ENCODE results near the gene MEI1. TPM values are rescaled to one million over a fixed set of nuclear protein-coding genes. Genes with fewer than 3 reads are reported as not detected.
A peak's percentile ranks its signal among the peaks of the same experiment; 100 is the strongest.
"Not testable (repeated sequence)": the region's sequence is repeated elsewhere in the genome, so short reads cannot be mapped to it uniquely, and the experiment has no call there.

MEI1 gene
- total RNA-seq, 1 experiment from 2014 or later: 2.7 TPM

DNA sequence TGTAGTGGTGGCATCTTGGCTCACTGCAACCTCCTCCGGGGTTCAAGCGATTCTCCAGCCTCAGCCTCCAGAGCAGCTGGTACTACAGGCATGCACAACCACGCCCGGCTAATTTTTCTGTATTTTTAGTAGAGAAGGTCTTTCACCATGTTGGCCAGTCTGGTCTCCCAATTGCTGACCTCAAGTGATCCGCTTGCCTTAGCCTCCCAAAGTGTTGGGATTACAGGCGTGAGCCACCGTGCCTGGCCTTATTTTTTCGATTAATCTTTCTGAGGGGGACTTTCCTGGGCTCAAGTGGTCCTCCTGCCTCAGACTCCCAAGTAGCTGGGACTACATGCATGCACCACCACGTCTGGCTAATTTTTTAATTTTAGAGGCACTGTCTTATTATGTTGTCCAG, 16.3 kb upstream of the MEI1 start:
- no peak for DNase-seq (ENCODE audit: low spot score)

DNA sequence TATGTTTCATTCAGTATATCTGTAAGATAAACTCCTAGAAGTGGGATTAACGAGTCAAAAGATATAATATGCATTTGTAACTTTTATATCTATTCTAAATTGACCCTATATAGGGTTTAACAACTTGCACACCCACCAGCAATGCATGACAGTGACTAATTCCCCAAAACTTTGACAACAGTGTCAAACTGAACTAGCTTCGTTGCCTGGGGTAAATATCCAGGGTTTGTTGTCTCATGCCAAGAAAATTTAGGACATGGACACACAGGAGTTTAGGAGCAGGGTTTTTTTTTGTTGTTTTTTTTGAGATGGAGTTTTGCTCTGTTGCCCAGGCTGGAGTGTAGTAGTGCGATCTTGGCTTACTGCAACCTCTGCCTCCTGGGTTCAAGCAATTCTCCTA, 15.7 kb upstream of the MEI1 start:
- DNase-seq (ENCODE audit: low spot score): no peak

DNA sequence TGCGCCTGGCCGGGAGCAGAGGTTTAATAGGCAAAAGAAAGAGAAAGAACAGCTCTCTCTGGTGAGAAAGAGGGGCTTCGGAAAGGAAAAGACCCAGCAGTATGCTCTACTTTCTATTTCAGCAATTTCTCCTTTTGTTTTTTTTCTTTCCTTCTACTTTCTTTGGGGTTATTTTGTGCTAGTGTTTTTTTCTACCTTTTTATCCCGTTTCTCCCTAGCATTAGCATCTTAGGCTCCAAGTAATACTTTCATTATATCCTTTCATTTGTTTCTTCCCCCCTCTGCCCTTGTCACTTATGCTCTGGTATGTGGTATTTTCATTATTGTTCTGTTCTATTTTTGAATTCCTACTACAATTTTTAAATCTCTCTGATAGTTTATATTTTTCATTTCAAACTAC, 15.1 kb upstream of the MEI1 start:
- no peak for DNase-seq (ENCODE audit: low spot score)

DNA sequence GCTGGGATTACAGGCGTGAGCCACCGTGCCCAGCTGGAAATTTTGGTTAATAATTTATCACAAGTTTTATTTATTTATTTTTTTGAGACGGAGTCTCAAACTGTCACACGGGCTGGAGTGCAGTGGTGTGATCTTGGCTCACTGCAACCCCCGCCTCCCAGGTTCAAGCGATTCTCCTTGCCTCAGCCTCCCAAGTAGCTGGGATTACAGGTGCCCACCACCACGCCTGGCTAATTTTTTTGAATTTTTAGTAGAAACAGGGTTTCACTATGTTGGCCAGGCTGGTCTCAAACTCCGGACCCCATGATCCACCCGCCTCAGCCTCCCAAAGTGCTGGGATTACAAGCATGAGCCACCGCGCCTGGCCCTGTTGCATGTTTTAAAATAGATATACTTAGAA, 12.4 kb upstream of the MEI1 start:
- DNase-seq (ENCODE audit: low spot score): not testable (repeated sequence)

DNA sequence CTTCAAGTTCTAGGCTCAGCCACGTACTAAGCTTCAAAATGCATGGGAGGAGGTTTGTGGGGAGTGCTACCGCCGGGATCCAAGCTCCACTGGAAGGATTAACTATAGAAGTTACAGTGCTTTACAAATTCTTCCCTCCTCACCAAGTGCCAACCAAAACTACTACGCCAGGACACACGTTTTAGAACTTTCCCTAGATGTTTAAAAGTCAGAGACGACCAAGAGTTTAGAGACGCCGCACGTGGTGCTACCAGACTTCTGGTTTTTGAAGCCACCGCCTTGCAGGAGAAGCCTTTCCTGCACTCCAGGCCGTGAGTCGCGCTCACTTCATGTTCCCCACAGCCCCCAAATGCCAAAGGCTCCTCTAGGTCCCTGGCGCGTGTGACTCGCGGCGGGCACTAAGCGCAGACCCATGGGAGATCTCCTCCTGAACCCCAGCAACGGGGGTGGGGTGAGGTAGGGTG, 11.4 kb upstream of the MEI1 start:
- DNase-seq (ENCODE audit: low spot score): peak; percentile 10

DNA sequence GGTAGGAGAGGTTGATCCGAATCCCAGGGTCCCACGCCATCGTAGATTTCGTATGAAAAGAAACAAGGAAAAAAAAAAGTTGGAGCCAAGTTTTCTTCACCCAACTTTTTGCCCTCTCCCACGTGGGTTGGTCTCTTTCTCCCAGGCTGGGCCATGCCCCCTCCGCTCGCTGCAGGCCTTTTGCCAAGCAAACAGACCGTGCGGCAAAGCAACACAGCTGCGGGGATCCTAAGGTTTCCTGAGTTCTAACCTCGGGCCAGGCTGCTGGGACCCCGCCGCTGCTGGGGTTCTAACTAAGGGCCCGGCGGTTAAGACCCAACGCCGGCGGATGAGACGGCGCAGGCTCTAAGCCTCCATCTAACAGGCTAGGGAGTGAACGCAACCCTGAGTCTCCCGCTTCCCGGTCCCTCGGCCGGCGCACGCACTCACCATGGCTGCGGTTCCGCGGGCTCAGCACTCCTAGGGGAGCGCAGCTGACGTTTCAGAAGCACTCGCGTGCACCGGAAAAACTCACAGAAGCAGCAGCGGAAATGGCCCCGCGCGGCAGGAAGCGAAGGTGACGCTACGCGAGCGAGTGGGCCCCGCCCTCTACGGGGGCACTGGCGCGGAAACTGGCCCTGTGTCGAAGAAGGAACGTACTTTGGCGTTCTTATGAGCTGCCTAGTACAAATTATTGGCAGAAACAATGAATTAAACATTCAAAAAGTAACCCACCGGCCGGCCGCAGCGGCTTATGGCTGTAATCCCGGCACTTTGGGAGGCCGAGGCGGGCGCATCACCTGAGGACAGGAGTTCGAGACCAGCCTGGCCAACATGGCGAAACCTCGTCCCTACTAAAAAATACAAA, 10.7 kb upstream of the MEI1 start, which contains the start of gene SNU13:
TSS of gene SNU13 (minus strand) at position 503 of the 847 bp plus-strand sequence. CDS start at position 432, 71 bp downstream.
- DNase-seq (ENCODE audit: low spot score): peak; percentile 70

DNA sequence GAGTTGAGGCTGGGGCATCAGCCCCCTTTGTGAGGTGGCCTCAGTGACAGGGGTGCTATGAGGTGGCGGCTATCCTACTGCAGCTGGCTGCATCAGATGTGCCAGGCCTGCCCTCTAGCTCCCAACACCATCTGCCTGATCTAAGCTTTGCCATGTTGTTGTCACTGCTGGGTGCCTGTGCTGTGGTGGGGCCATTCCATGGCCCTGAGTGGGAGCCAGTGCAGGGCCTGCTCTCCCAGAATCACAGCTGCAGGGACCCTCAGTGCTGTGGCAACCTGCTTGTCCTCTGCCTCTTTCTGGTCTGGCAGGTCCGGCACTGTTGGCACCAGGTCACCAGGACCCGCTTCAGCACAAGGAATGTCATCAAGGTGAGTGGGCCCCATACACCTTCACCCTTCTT, 8.8 kb upstream of the MEI1 start:
- DNase-seq (ENCODE audit: low spot score): no peak

DNA sequence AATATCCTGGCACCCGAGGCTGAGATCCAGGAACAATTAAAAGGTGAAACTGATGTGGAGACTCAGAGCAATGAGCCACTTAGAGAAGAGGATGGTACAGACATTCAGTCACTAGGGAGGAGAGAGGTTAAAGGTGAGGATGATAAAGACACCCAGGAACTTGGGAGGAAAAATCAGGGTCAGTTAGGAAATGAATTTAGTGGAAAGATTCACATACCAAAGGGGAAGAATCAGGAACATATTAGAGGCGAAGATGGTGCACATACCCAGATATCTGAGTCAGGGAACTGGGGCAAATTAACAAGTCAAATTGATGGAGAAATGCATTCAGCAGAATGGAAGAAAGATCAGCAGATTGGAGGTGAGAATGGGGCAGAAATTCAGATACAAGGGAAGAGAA, 4.1 kb upstream of the MEI1 start:
- DNase-seq (ENCODE audit: low spot score): no peak

DNA sequence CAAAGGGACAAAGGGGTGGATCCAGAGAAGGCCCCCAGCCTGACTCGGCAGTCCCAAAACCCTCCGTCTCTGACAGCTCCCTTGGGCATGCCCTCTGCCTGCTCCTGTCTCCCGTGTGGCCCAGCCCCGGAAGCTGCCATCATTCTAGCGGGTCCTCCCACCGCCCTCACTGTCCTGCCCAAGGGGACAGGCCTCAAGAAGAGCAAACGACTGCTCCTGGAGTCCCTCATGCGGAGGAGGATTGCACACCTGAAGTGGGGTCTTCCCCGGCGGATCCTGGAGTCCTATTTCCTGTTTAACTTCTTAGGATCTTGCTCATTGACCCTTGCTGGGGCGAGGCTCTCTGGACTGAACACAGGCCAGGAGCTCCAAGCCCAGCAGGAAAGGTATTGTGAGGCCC, 2.6 kb upstream of the MEI1 start:
- no peak for DNase-seq (ENCODE audit: low spot score)

DNA sequence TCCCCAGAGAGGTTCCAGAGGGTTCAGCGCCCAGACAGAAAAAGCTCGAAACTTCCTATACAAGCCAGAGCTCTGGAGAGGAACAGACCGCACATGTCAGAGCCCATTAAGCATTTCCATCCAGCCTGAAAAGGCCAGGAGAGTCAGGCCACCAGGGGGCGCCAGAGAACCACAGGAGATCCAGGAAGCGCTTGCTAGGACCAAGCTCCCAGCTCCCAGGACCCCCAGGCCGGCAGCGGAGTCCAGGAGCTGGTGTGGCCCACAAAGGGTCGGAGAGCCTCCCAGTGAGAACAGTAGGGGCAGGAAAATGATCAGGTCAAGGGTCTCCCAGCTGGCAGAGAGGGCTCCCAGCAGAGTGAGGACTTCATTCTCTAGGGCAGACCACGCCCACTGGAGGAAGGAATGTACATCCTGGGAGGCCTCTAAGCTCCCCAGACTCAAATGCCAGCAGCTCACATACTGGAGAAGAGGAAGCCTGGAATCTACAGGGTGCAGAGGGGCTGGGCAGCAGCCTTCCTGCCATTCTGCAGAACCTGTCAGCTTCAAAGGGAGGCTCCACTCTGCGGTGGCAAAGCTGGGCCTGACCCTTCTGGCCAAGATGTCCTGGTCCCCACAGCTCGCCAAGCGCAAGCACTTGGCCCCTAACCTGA, 2.1 kb upstream of the MEI1 start:
- peak; percentile 73 for DNase-seq (ENCODE audit: low spot score)

DNA sequence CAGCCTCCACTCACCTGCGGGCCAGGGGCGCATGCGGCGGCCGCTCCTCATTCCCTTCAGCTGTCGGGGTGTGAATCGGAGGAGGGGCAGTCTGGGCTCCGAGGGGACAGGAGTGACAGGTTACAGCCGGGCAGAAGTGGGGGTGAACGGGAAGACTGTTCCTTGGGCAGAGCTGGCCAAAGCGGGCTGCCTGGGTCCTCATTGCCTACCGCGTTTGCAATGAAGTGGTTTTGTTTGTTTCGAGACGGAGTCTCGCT, 733 bp downstream of the MEI1 start:
- DNase-seq (ENCODE audit: low spot score): no peak

DNA sequence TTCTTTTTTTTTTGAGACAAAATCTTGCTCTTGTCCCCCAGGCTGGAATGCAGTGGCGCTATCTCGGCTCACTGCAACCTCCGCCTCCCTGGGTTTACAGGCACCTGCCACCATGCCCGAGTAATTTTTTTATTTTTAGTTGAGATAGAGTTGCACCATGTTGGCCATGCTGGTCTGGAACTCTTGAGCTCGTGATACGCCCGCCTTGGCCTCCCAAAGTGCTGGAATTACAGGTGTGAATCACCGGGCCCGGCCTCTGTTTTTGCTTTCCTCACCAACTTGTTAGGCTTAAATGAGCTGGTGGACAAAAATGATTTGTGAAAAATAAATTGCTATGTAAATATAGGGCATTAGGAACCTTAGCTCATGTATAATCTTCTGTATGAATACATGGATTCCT, 3.5 kb downstream of the MEI1 start:
- no peak for DNase-seq (ENCODE audit: low spot score)

DNA sequence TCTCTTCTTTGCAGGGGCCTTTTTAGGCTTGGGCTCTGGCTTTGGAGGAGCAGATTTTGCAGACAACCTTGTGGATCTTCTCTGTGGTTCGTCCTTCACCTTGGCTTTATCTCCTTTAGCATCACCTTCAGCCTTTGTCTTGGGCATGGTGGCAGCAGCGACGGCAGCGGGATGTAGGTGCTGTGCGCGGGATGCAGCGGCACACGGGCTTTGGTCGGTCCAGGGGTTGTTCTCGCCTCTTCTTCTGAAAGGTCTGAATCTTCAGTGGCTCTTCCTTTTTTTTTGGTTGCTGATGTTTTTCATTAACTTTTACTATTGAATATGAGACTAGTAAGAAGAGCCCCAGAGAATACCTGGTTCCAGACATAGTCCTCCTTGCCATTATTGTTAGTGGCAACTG, 10.0 kb downstream of the MEI1 start:
- no peak for DNase-seq (ENCODE audit: low spot score)

DNA sequence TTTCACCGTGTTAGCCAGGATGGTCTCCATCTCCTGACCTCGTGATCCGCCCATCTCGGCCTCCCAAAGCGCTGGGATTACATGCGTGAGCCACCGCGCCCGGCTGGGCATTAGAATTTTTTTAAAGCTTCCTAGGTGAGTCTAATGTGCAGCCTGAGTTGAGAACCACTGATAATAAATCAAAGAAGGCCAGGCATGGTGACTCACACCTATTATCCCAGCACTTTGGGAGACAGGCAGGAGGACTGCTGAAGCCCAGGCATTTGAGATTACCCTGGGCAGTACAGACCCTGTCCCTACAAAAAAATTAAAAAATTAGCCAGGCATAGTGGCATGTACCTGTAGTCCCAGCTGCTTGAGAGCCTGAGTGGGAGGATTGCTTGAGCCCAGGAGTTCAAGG, 13.7 kb downstream of the MEI1 start:
- DNase-seq (ENCODE audit: low spot score): peak; percentile 62

DNA sequence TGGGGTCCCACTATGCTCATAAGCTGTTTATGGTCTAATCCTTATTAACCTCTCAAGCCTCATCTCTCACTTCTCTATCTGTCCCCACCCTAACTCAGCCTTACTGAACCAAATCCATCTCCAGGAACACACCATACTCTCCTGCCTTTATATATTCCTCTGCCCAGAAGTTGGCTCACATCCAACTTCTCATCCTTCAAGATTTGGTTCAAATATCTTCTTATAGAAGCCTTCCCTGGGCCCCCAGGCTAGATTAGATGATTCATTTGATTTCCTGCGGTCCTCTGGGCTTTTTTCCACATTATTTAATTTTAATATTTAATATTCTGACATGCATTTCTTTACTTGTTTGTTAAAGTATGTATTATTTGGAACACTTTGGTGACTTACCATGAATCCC, 23.2 kb downstream of the MEI1 start:
- no peak for DNase-seq (ENCODE audit: low spot score)

DNA sequence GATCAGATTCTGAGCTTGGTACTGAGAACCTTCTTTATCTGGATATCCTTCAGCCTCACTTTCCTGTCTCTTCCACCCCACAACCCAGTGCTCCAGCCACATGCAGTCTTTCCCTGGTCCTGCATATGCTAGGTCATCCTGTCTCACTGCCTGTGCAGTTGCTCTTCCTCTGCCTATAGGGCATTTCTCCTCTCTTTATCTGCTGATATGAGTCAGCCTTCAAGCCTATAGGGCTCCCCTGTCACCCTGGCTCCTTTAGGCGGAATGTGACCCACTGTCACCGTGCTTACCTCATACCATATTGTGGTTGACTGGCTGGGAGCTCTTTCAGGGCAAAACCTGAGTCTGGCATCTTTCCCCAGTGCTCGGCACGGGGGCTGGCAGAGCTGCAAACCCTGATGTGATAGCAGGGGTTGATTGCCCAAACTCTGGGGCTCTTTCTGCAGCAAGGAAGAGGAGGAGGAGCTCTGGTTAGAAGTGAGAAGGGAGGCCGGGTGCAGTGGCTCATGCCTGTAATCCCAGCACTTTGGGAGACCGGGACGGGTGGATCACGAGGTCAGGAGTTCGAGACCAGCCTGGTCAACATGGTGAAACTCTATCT, 26.3 kb downstream of the MEI1 start:
- peak; percentile 53 for DNase-seq (ENCODE audit: low spot score)

DNA sequence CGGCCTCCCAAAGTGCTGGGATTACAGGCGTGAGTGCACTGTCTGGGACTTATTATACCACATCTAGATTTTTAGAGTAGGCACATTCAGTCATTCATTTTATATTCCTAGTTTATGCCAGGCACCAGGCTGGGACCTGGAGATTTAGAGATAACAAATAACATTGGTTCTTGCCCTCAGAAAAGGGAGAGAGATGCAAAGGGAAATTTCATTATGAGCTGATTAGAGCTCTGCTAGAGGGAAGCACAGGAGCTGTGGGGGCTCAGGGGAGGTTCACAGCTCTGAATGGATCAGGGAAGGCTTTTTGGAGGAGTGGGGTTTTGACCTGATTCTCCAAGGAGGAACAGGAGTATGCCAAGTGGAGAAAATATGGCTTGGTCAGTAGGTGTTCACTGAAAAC, 32.3 kb downstream of the MEI1 start:
- no peak for DNase-seq (ENCODE audit: low spot score)

DNA sequence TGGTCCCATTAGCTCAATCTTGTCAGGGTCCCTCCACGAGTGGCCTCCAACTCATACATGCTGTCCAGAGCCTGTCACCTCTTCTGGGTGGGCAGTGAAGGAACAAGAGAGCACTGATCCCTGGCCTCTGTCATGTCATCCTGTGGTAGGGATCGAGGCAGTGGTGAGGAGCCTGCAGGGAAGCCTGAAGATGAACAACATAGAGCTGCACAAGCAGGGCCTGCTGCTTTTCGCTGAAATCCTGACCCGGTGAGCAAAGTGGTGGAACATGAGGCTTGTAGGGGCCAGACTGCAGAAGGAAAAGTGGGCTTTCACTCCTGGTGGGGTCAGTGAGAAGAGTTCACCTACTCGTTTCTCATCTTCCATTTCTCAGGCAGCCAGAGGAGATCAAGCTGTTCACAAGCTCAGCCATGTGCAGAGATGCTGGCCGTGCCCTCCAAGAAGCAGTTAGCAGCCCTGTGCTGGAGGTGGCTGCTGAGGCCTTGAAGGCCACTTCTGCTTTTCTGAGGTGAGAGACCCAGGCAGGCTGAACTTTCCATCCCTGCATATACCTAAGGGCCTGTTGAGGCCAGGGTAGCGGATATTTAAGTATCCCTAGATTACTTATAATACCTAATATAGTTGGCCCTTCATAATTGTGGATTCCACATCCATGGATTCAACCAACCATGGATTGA, 32.9 kb downstream of the MEI1 start:
- DNase-seq (ENCODE audit: low spot score): no peak

DNA sequence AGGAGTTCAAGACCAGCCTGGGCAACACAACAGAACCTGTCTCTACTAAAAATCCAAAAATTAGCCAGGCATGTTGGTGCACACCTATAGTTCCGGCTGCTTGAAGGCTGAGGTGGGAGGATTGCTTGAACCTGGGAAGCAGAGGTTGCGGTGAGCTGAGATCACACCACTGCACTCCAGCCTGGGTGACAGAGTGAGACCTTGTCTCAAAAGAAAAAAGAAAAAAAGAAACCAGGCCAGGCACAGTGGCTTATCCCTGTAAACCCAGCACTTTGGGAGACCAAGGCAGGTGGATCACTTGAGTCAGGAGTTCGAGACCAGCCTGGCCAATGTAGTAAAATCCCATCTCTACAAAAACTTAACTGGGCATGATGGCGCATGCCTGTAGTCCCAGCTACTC, 33.9 kb downstream of the MEI1 start:
- not testable (repeated sequence) for DNase-seq (ENCODE audit: low spot score)

DNA sequence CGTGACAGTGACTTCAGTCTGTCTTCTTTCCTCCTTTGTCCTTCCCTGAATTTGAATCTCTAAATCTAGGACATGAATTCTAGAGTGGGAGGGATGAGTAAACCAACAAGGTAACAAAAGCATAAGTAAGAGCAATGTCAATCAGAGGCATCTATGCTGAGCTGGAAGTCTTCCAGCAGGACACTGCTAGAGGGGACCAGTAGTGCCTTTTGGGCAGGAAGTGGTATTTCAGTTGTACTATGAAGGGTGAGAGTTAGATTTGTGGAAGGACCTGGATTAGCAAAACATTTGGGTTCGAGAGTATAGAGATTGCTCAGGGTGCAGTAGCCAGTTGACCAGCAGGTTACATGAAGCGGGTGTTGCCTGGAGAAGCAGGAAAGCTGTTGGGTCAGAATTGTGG, 40.3 kb downstream of the MEI1 start:
- DNase-seq (ENCODE audit: low spot score): no peak

DNA sequence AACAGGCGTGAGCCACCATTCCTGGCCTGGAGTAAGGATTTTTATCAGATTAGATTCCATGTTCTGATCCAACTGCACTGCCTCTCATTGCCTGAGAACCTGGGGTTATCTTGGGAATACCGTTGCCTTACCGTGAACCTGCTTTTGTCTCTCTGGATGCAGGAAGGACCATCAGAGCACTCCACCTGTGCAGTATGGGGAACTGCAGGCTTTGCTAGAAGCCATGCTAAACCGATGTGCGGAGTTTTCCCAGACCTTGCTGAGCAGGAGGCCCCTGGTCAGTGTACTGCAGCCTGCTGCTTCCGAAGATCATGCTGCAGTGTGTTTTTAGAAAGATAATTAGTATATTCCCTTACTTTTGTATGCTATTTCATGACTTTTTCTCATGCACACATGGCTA, 43.6 kb downstream of the MEI1 start:
- no peak for DNase-seq (ENCODE audit: low spot score)

DNA sequence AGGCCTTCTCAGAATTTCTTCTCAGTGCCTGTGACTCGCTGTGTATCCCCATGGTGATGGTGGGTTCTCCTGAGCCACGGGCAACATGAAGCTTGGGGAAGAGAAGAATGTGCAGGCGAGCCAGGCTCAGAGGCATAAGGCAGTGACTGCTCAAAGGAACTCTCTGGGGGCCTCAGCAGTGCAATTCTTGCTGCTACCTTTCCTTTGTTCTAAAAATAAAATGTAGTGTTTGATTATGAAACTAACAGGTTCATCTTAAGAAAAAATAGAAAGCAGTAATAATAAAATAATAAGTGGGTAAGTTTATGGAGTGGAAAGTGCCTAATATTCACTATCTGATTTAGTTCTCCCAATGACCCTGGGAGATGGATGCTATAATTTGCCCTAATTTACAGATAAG, 46.7 kb downstream of the MEI1 start:
- no peak for DNase-seq (ENCODE audit: low spot score)
